GM18909 (cell line): ENCODE results near the gene MYH13.

ENCODE experiments used
- ATAC-seq: cut with Tn5 transposase; IDR thresholded peaks from one replicate; pipeline ENCODE4 v1.9.1; 2021; ENCODE audit warnings: mild to moderate bottlenecking; ENCODE audit not compliant: unreplicated experiment, poor library complexity

The MYH13 gene

DNA sequence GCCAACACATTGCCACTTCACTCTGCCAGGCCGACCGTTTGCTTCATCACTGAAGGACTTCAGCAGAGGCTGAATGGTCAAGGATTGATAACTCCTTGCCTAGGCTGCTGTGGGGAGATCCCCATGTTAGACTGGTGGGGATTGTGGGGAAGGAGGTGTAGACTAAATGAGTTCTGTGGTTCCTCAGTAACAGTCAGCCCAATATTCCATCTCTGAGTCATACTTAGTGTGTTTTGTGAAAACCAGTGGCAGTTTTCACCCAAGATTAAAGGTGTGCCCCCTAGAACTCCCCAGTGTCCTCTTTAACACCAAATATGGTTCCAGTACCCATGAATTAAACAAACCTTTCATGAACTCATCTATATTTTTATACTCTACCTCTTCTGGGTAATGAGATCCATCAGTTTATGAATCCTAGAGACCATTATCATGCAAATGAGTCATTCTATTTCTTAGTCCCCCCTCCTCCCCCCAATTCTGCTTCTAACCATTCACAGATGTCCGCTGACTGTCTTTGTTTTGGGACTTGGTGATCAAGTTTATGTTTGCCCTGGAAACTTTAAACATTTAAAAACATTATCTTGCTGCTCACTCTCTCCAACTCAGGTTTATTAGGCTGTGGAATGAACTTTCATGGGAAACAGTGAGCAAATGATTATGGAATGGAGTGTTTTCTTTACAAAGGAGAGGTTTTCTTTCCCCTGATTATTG, 107.6 kb downstream of the MYH13 start:
- ATAC-seq: no peak

DNA sequence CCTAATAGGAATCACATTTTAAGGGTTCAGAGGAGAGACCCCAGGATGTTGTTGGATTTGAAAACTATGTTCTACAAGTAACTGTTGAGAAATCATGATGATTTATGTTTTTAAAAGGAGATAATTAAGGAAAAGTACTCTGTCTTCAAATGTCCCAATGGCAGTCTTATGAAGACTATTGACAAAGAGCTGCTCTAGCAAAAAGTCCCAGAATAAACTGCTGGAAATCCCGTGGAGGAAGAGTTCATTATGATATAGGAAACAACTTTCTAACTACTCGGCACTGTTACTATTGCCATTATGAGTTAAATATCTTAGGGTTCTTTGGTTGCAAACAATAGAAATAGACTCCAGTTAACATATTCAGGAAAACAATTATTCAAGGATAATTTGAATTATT, 108.8 kb downstream of the MYH13 start:
- ATAC-seq: no peak

DNA sequence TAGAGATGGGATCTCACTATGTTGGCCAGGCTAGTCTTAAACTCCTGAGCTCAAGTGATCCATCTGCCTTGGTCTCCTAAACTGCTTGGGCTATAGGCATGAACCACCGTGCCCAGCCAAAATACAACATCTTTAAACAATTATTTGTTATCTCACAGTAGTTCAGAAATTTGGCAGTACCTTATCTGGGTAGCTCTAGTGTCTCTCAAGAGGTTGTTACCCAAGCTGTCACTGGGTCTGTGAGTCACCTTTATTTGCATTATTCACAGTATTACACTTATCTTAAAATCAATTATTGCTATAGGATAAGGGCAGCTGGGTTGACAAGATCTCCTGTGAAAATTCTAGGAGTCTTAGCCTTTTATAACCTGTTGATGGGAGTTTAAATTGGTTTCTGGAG, 110.4 kb downstream of the MYH13 start:
- no peak for ATAC-seq

DNA sequence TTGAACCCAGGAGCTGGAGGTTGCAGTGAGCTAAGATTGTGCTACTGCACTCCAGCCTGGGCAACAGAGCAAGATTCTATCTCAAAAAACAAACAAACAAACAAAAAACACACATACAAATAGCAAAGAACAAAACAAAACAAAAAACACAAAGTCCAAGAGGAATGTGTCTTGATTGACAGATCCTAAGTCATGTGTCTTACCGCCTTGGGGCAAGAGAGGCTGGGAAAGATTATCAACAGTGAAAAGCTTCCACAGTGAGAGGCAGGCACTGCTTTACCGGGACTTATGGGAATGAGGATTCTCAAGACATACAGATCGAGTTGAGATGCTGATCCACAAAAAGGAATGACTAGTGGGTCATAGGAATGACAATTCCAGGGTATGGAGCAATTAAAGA, 111.7 kb downstream of the MYH13 start:
- no peak for ATAC-seq

DNA sequence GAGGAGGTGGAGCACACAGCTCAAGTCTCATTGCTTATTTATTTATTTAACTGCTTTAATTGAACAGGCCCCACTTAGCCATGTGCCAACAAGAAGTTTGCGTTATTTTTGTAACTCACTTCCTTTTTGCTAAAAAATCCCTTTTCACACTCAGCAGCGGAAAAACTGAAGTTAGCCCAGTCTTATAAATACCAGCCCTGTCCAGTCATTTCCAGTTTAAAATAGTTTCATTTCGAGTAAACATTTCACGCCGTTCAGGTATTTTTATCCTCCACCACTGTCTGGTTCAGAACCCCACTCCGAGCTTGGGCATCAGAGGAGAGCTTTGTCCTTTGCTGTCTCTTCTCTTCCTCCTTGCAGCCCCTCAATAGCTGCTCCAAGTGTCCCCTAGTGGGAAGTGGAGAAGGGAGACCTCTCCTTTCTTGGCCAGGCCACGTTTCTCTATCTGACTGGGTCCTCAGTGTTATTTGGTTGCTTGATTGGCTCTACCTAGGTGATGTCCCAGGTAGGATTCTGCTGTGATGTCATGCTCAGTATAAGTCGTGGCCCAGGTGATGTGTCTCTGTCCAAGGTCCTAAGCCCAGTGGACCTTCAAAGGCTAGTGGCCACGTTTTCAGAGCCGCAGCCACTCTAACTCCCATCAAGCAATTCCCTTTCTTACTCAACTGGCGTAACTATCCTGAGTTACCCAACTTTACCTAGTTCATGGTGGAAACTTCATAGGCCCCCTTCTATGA, 121.4 kb downstream of the MYH13 start:
- ATAC-seq: peak; percentile 91
